Endothelial cell of hepatic sinusoid (primary cell): ENCODE measurements around the gene XPO4.

Experiments
- in situ Hi-C: cut with HindIII; loops from 2 replicates; pipeline ENCODE4 v1.10.0; 2017; ENCODE audit warnings: low sequenced_read_pairs

Gene XPO4

DNA sequence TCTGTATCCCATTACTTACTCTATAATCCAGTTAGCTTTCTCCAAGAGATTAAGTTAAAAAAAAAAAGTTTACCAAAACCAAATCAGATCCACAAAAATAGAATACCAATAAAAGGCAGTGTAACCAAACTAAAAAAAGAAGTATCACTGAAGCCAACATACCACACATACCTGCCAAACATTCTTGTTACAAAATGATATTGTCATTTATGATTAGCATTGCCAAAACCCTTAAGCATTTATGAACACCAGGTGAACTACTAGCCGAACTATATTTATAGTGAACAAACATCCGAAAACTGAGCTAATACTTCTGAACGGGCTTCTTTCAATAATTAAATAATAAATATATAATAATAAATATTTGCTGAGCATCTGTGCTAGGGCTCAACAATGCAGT is 69.7 kb downstream of the XPO4 start:
- in situ Hi-C loops = no loop called here

DNA sequence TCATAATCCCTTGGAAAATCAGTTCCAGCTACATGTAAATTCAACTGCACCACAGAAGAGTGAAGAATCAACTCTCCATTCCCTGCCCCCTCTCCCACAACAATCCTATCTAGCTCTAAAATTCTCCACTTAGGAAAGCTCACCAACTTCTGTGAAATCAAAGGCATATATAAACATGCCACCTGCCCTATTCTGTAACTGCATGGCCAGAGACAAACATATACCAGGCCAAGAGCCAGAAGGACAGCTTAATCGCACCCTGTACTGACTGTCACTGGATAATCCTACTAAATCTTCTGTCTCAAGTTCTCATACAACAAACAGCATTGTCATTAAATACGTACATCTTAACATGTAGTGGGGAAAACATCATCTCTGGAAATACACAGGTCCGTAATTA is 70.6 kb downstream of the XPO4 start:
- in situ Hi-C loops = no loop called here

DNA sequence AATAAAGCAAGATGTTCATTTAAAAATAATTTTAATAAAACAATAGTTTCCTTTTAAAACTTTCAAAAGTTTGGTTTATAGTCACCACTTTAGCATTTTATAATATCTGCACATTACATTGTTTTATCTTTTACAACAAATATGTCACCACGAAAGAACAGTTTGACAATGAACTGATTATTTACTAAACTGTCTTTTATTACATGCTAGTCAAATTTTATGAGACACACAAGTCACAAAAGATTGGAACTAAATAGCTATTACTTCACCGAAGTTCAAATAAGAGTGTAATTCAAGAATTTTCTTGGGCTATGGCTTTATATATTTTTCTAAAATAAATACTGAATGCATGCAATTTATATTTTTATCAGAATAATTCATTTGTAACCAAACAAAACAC is 71.3 kb downstream of the XPO4 start:
- in situ Hi-C loops = no loop called here

DNA sequence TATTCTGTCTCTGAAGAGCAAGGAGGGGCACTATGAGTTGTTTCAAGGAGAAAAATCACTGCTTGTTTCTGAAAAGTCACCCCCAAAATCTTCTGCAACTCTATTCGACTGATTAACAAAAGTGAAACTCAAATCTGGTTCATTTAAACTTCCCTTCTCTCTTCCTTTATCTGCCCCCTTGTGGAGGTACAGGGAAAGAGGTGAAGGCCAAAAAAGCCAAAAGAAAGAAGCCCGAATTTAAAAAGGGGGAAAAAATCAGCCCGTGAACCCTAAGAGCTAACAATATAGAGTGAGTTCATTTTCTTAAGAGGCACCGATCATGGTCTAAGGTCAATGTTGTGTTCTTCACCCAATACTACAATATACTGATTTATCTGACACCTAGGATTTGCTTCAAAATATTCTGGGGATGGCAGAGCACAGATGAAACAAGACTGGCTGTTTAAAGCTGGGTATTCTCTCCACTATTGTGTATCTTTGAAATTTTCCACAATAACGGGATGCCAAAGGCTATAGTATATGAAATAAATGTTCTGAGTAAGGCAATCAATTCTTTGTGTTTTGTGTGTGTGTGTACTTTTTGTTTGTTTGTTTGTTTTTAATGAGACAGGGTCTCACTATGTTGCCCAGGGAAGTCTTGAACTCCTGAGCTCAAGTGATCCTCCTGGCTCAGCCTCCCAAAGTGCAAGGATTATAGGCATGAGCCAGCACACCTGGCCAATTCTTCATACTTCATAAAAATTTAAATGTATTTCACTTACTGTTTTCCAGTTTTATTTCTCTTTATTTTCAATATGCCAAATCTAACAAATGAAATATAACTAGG is 73.8 kb downstream of the XPO4 start:
- in situ Hi-C loops = no loop called here

DNA sequence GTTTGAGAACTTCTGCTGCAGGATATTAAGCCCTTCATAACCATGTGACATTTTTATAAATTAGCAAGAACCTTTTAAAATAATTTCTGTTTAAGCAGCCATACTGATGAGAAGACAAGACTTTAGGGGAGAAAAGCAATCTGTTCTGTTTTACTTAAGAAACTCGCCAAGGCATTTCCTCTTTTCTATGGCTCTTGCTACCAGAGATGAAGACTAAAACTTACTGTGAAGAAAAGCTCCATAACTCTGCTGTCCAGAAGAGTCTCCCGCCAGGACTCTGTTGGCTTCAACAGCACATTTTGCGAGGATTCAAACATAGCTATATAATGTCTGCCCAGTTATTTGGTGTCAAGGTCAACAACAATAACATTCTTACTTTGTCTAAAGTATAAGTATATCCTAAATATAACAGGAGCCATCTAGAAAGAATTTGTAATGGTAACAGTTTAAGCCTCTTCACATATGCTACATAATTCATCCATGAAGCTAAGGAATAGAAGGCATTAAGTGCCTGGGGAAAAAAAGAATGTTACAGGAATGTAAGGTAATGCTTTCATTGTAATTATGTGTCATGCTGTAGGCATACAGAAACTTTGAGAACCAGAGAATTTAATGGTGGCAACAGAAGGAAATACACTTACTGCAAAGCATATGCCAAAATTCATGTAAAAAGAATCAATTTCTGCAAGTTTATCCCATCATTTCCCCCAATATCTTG is 75.5 kb downstream of the XPO4 start:
- in situ Hi-C loops = no loop called here

DNA sequence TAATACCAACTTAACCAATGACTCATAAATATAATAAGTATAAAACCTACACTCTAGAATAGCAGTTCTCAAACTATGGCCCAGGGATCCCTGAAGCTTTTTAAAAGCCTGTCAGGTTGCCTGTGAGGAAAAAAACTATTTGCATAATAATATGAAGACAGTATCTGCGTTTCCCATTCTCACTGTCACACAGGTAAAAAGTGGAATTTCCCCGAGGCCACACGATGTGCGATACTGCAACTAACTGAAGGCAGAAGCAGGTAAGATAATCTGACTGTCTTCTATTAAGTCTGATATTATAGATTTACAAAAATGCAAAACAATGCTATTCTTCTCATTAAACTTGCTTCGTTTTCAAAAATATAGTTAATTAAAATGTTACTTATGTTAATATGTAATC is 76.2 kb downstream of the XPO4 start:
- in situ Hi-C loops = no loop called here

DNA sequence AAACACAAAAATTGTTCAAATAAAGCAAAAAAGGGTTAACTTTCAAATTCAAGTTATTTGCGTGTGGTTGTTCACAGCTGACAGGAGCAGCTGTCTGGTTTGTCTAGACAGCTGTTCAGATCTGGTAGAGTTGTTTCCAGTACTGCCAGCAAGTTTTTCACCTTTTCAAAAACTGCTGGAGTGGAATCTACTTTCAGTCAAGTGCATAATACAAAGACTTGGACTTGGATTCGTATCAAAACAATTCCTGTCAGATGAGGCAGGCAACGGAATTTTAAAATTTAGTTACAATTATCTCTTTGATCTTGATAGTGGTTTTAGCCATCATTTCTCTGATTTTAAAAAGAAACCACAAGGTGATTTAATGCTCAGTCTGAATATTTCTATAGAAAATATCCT is 77.1 kb downstream of the XPO4 start:
- in situ Hi-C loops = no loop called here

DNA sequence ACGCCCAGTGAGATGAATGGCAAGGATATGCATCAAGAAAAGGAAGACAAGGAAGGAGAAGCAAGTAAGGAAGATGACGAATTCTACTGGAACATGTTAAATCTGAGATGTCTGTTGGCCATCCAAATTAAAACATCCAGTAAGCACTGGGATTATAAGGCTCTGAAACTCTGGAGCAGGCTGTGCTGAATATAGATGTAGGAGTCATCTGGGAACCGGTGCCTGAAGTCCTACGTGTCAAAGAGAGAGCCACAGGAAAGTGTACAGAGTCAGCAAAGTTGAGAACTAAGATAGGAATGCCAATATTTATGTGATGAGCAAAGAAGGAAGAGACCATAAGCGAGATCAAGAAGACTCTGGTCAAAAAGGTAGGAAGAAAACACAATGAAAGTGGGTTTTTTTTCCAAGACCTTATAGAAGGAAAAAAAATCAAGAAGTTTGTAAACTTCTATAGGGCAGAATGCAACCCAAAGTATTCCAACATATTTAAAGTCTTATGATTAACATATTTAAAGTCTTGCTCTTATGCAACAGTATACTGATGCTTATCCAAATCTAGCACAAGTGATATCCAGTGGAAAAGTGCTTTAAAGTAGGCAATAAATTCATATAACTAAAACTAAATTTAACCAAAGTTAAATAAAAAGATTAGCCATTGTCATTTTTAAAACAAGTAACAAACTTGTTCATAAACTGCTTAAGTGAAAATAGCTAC is 77.6 kb downstream of the XPO4 start:
- in situ Hi-C loops = no loop called here

DNA sequence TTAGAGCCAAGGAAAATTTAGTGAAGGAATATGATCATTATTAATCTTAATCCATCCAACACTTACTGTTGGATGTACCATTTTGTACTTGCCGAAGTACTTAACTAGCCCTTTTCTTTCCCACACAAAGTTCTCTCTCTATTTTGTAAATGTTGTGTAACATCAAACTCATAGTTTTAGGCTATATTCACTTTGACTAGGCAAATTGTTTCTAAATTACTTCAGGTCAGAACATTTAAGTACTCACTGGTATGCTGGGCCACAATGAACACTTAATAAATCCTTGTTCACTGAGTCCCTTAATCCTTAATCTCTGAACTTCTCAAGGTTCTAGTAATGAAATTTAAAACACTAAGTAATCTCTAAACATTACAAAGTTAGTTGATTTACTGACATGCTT is 79.5 kb downstream of the XPO4 start:
- in situ Hi-C loops = no loop called here

DNA sequence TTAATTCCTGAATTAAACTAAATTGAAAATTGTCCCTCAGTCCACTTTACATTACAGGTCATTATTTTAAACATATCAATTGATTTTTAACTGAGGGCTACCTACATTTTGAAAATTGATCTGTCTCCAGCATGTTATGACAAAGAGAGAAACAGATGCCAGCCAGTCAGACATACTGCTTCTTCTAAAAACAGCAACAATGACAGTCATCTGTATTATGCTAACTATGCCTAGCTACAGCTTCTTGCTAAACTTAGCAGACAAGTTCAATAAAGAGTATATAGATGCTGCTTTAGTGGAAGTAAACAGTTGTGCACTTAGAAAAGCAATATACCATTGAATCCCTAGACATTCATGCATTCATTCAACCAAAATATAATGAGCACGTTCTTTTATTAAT is 80.1 kb downstream of the XPO4 start:
- in situ Hi-C loops = no loop called here

DNA sequence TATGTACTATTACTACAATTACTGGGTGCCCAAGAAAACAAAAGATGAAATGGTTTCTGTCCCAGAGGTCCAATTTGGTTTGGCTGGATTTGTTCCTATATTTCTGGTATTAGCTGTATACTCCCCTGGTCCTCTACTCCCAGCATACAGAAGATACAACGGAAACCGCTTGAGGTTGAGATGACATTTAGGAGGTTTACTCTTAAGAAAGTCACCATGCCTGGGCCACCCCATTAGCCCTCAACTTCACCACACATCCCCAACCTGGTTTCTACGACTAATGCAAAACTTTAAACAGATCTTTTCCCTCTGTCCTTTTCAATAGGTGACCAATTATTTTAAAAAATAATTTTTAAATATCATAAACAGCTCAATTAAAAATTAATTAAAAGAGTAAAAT is 82.8 kb downstream of the XPO4 start:
- in situ Hi-C loops = loop anchor here (5.0 kb wide), 1 partner anchor 102 kb away; no protein-coding TSS in a partner anchor

DNA sequence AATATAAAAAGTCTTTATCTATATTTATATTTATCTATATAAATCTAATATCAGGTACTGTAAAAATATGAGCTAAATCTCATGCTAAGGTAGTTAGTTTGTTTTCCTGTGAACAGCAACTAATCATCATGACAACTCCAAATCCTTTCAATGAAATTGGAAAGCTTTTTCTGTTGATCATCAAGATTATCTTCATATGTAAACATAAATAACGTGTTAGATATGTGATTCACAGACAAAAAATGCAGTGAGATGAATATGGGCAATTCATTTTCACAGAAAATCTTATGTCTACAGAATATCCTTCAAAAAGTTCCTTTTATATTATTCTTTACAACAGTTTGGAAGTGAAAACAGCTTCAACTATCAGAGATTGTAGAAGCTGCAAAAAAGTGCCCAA is 87.1 kb downstream of the XPO4 start:
- in situ Hi-C loops = loop anchor here (5.0 kb wide), 1 partner anchor 98 kb away; no protein-coding TSS in a partner anchor

DNA sequence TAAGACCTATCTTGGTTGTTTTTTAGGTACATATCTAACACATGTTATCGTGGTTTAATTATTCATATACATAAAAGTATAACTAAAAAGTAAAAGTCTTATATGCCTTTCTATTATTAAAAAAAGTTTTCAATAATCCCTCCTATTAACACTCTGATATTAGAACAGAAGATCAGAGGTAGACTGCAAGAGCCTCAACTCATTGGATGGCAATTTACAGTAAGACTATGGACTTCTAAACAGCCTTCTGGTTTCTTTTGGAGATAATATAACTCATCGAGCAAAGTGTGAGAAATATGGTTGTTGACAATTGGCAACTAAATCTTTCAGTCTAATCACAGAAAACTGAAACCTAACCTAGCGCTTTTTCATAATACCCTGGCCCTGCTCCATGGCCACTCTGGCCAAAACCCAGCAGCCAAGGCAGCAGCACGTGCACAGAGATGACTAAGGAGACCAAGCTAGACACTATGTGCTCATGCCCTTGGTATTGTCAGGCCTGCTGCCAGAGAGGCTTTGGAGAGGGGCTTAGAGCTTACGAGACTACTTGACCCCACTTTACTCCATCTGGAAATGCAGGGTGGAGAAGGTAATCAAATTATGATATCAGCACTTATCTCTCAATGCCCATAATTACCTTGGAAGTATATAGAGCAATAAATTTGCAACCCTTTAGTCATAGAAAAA is 88.2 kb downstream of the XPO4 start:
- in situ Hi-C loops = no loop called here

DNA sequence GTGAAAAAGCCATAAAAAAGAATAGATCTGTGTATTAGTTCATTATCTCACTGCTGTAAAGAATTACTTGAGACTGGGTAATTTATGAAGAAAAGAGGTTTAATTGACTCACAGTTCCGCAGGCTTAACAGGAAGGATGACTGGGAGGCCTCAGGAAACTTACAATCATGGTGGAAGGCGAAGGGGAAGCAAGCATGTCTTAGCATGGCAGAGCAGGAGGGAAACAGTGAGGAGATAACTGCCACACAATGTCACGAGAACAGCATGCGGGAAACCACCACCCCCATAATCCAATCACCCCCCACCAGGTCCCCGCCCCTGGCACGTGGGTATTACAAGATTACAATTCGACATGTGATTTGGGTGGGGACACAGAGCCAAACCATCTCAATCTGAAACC is 89.7 kb downstream of the XPO4 start:
- in situ Hi-C loops = no loop called here

DNA sequence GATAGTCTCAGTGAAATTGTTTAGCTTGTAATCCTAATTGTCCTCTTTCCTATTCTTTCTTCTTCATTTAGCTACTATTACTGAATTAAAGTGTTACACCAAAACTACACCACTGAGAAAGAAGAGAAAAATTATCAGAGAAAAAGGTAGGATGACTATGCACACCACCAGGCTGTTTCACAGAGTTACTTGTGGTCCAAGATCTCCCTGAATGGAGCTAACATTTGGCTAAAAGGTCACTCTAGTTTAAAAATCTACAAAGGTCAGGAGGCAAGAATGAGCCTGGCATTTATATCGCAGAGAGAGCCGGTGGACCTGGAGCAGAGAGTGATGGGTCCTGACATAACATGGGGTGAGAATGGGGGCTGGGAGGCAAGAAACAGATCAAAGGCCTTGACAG is 91.7 kb downstream of the XPO4 start:
- in situ Hi-C loops = no loop called here

DNA sequence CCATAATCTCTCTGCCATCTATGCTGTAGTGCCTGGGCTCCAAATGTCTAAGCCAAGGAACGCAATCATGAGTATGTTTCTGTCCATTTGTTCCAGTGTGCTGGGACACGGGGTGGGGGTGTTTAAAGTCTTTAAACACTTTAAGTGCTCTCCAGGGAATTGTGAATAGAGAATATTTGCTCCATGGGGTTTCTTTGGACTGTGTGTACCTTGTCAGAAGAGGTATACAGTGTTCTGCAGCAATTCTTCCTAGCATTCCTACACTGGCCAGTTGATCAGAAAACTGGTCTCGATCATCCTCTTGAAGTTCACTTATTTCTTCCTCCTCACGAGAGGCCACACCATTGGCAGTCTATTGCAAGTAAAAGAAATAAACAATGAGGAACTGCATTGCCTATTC is 93.7 kb downstream of the XPO4 start:
- in situ Hi-C loops = no loop called here

DNA sequence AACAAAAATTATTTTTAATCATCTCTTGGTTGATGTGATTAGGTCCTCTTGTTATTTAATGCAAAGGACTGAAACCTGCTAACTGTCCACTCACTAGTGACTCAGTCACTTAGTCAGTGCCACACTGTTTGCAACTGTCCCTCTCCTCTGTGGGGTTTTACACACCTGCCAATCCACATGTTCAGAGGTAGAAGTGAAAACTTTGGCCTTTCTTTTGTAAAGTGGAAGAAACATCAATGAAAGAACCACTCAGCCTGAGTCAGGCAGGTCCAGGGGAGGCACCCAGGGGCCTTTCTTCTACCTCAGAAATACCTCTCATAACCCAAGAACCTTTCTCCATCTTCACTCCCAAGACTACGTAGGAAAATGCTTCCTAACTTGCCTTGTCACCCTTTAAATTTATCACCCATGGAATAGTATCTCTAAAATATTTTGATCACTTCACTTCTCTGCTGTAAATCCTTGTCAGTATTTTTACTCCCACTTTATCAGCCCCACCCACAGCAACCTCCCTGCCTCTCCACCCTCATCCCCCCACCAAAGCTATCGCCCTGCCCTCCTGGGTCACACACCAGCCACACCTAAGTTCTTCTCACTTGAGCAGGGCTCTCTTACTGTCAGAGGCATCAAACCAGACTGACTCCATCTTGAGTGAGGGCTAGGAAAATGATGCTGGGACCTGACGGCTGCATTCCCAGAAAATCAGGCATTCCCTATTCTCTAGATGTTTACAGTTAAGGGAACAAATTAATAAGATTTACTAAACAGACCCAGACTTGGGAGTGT is 99.2 kb downstream of the XPO4 start:
- in situ Hi-C loops = no loop called here

DNA sequence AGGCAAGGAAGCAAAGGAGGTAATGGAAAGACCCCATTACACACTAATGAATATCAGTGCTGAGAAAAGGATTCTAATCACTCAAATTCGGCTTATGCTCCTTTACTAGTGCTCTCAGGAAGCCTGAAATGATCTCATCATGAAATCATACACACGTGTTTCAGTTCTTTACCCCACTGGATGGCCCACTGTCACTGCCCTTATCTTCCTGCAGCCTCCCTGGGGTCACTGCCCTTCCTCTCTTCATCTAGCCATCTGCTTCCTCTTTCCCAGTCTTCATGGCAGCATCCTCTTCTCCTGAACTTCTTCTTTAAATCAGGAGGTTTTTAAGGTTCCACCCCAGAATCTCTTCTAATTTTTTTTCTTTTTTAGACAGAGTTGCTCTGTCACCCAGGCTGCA is 100.8 kb downstream of the XPO4 start:
- in situ Hi-C loops = no loop called here

DNA sequence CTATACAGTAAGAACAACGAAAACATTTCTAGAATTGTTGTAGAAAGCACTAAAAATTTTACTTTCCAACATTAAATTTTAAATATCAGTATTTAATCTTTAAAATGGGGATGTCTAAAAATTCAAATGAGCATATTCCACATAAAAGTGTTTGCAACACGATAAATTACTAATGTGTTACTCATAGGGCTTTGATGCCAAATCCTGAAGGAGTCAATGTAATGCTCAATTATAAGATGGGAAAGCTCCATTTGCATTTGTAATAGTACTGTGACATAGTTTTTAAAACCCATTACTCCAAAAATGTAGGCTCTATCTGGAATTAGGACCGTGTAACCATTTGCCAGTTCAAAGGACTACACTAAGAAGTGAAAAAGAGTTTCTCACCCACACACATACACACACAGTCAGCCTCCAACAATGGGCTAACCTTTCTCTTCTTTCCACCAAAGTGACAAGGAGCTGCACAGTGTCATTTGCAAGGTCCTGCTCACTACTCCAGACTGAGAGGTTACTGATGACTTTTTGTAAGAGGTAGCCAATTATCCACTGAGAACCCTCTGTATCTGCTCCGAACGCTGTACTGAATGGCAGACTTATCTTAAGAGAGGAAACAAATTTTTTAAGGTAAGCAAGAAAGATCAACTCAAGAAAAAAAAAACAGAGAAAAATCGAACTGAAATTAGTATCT is 102.7 kb downstream of the XPO4 start:
- in situ Hi-C loops = no loop called here

DNA sequence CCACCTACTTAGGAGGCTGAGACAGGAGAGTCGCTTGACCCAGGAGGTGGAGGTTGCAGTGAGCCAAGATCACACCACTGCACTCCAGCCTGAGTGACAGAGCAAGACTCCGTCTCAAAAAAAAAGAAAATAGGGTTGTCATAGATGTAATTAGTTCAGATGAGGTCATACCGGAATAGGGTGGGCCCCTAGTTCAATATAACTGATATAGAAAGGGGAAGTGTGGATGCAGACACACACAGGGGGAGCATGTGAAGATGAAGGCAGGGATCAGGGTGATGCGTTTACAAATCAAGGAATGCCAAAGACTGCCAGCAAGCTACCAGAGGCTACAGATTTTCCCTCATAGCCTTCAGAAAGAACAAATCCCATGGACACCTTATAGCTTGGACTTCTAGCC is 104.5 kb downstream of the XPO4 start:
- in situ Hi-C loops = no loop called here
